HT1080 (cell line): ENCODE results near the gene KRI1. TPM values are rescaled to one million over a fixed set of nuclear protein-coding genes. Genes with fewer than 3 reads are reported as not detected.

Experiments
- DNase-seq: peaks from one replicate; pipeline ENCODE4 v3.0.0-alpha.2; 2015; ENCODE audit warnings: low read depth
- small RNA-seq: library from RNA; depleted of rRNA; stranded (forward); fragments of <200 nt; gene quantifications from one replicate; pipeline ENCODE3, GENCODE V24; 2014
- total RNA-seq: library from RNA; depleted of rRNA; stranded (reverse); fragments of >200 nt; shearing (Covaris generic); gene quantifications from 2 replicates; pipeline ENCODE4 v1.2.3, GENCODE V29; 2014; rRNA removed

KRI1 gene
- total RNA-seq, 1 experiment from 2014 or later: 56.1 TPM

GRCh38 chr19:10518444-10519361, 47.1 kb downstream of the KRI1 start:
- no peak for DNase-seq

- no peak for DNase-seq
Measured at GRCh38 chr19:10517760-10518443, 47.9 kb downstream of the KRI1 start.

GRCh38 chr19:10517361-10517759, 48.5 kb downstream of the KRI1 start, which contains the start of gene S1PR5:
S1PR5 (minus strand) TSS chr19:10517447; CDS start chr19:10515011, 2,436 bp downstream.
- DNase-seq: no peak

GRCh38 chr19:10516671-10517286, 49.0 kb downstream of the KRI1 start:
- no peak for DNase-seq

GRCh38 chr19:10516064-10516385, 49.8 kb downstream of the KRI1 start:
- no peak for DNase-seq

GRCh38 chr19:10514211-10515145, 51.3 kb downstream of the KRI1 start:
- no peak for DNase-seq

- DNase-seq: no peak
Measured at GRCh38 chr19:10513223-10513622, 52.6 kb downstream of the KRI1 start.

GRCh38 chr19:10510301-10510802, 55.5 kb downstream of the KRI1 start:
- DNase-seq: no peak

GRCh38 chr19:10508707-10509106, 57.1 kb downstream of the KRI1 start:
- DNase-seq: peak; percentile 50

- no peak for DNase-seq
Measured at GRCh38 chr19:10508036-10508435, 57.8 kb downstream of the KRI1 start.

GRCh38 chr19:10505583-10506229, 60.1 kb downstream of the KRI1 start:
- DNase-seq: peak; percentile 30

Small RNA genes lying within 50 kb of the gene (small RNA-seq; reads per million reads assigned to genes)
- gene MIR1238 (not detected), gene RNU7-140P (not detected)

Other genes with a start within 250 kb of the KRI1 start
- gene FDX2, start 250.0 kb downstream of the KRI1 start, total RNA-seq: 31.5 and 42.4 TPM in 2 replicates
- gene RAVER1, start 232.5 kb downstream of the KRI1 start, total RNA-seq: 28.3 and 48.3 TPM in 2 replicates
- 8.3 and 8.8 TPM in 2 replicates for gene ICAM3, start 226.4 kb downstream of the KRI1 start, total RNA-seq
- 64.3 and 80.5 TPM in 2 replicates for gene TYK2, start 185.4 kb downstream of the KRI1 start, total RNA-seq
- gene CDC37, start 162.5 kb downstream of the KRI1 start, total RNA-seq: 526 and 530 TPM in 2 replicates
- 3.9 and 9.2 TPM in 2 replicates for gene PDE4A, start 145.5 kb downstream of the KRI1 start, total RNA-seq
- 72.1 and 76.0 TPM in 2 replicates for gene KEAP1, start 62.7 kb downstream of the KRI1 start, total RNA-seq
- gene S1PR5, start 48.6 kb downstream of the KRI1 start, total RNA-seq: 1.2 and 1.8 TPM in 2 replicates
- 31.8 and 36.8 TPM in 2 replicates for gene ATG4D, start 22.1 kb downstream of the KRI1 start, total RNA-seq
- 6.3 and 14.5 TPM in 2 replicates for gene CDKN2D, start 3.0 kb upstream of the KRI1 start, total RNA-seq
- gene AP1M2, start 21.3 kb upstream of the KRI1 start, total RNA-seq: 5.8 and 8.6 TPM in 2 replicates
- gene SLC44A2, start 59.5 kb upstream of the KRI1 start, total RNA-seq: 1.6 and 1.8 TPM in 2 replicates
- 169 and 184 TPM in 2 replicates for gene ILF3, start 88.3 kb upstream of the KRI1 start, total RNA-seq
- 41.2 and 42.2 TPM in 2 replicates for gene QTRT1, start 135.4 kb upstream of the KRI1 start, total RNA-seq
- gene DNM2, start 152.1 kb upstream of the KRI1 start, total RNA-seq: 54.9 and 68.0 TPM in 2 replicates